Lung (tissue), 12 donors: ENCODE measurements around the gene ADORA1. TPM values are rescaled to one million over a fixed set of nuclear protein-coding genes. Genes with fewer than 3 reads are reported as not detected.

Source experiments
- ATAC-seq: fragments of 200-7000 bp; cut with Tn5 transposase; one replicate; pipeline ENCODE4 v1.9.1; 2020; ENCODE audit warnings: moderate number of reproducible peaks; ENCODE audit not compliant: insufficient read depth, low FRiP score
- DNase-seq, 3 donors: peaks; one replicate each; pipeline ENCODE4 v3.0.0-alpha.2; 2013 to 2017
- H3K27ac ChIP-seq, 2 donors: one replicate each; pipeline ENCODE4 v1.5.1; 2013; ENCODE audit warnings: mild to moderate bottlenecking in 2 of 2, moderate library complexity in 2 of 2, control low read depth in 1 of 2, inconsistent platforms in 1 of 2, low read depth in 1 of 2, low read length in 1 of 2
- H3K27me3 ChIP-seq, 3 donors: one replicate each; pipeline ENCODE4 v1.5.1; 2013; ENCODE audit warnings: low read length in 2 of 3; ENCODE audit not compliant: control insufficient read depth in 3 of 3, insufficient read depth in 3 of 3
- H3K36me3 ChIP-seq, 4 donors: one replicate each; pipeline ENCODE4 v1.5.1; 2013; ENCODE audit warnings: low read length in 4 of 4, mild to moderate bottlenecking in 1 of 4, moderate library complexity in 1 of 4; ENCODE audit not compliant: control insufficient read depth in 4 of 4, insufficient read depth in 4 of 4
- H3K4me1 ChIP-seq, 5 donors: one replicate each; pipeline ENCODE4 v1.5.1; 2013; ENCODE audit warnings: low read length in 5 of 5, mild to moderate bottlenecking in 2 of 5, moderate library complexity in 1 of 5; ENCODE audit not compliant: control insufficient read depth in 5 of 5, insufficient read depth in 5 of 5
- H3K4me3 ChIP-seq: one replicate; pipeline ENCODE4 v1.5.1; 2013; ENCODE audit warnings: mild to moderate bottlenecking, control low read depth, moderate library complexity
- H3K9ac ChIP-seq, 2 donors: one replicate each; pipeline ENCODE4 v1.5.1; 2013; ENCODE audit warnings: low read length in 2 of 2, control low read depth in 1 of 2; ENCODE audit not compliant: insufficient read depth in 1 of 2
- H3K9me3 ChIP-seq, 4 donors: one replicate each; pipeline ENCODE4 v1.5.1; 2013; ENCODE audit warnings: low read length in 3 of 4, mild to moderate bottlenecking in 1 of 4, moderate library complexity in 1 of 4; ENCODE audit not compliant: control insufficient read depth in 4 of 4, insufficient read depth in 3 of 4
- WGBS, 2 donors: extraction: QIAGEN DNeasy Blood & Tissue Kit; methylation state at CpG; one replicate each; pipeline ENCODE4 v1.1.7; 2013; 5-methylcytosine and 5-hydroxymethylcytosine counted together
- polyA plus RNA-seq, 2 donors: library from polyadenylated mRNA; stranded (reverse); fragments of 200-250 nt; gene quantifications; one replicate each; pipeline ENCODE4 v1.2.1, GENCODE V29; 2013
- total RNA-seq, 2 donors: library from RNA; depleted of rRNA in 1 of 2; stranded (reverse); fragments of >200 nt in 1 of 2; gene quantifications; one replicate each; pipeline ENCODE4 v1.2.1, GENCODE V29; 2014 to 2021
- TF ChIP-seq, protein P1 (sequence below): IDR thresholded peaks from 2 replicates; pipeline ENCODE4 v1.5.1; 2012; ENCODE audit warnings: mild to moderate bottlenecking; ENCODE audit errors: control extremely low read depth, extremely low read depth
- donor health status: control.
- donor health status: control.
- donor health status: Bipolar disorder and iron deficiency.
- donor health status: healthy.
- donor health status: DM: yes; HTN: yes; CAD: no.

Gene ADORA1
- total and polyA plus RNA-seq, 4 donors = 0.57 to 2.3 (median 0.79) TPM

DNA sequence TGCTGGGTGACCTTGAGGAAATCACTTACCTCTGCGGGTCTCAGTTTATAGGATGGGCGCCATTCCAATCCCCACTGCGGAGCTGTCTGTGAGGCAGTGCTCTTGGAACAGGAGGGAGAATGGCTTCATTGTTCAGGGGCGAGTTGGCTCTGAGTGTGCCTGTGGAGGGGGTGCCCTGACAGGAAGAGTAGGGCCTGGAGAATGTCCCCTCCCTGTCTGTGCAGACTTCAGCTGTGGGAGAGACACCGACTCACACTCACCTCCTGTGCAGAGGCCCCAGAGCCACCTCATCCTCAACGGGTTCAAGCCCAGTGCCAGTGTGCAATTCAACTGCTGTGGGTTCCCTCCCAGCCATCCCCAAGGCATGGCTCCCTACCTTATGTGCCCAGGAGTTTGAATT is 17.1 kb downstream of the ADORA1 start:
- WGBS, 2 donors = 68 to 78% methylated on average over 6 of the region's 6 CpGs
- DNase-seq = peak in 1 of 3 donors; percentile 49
- H3K9me3 ChIP-seq = peaks cover 0 to 2% (median 0%) of the 10 kb centered on the region in 4 donors

DNA sequence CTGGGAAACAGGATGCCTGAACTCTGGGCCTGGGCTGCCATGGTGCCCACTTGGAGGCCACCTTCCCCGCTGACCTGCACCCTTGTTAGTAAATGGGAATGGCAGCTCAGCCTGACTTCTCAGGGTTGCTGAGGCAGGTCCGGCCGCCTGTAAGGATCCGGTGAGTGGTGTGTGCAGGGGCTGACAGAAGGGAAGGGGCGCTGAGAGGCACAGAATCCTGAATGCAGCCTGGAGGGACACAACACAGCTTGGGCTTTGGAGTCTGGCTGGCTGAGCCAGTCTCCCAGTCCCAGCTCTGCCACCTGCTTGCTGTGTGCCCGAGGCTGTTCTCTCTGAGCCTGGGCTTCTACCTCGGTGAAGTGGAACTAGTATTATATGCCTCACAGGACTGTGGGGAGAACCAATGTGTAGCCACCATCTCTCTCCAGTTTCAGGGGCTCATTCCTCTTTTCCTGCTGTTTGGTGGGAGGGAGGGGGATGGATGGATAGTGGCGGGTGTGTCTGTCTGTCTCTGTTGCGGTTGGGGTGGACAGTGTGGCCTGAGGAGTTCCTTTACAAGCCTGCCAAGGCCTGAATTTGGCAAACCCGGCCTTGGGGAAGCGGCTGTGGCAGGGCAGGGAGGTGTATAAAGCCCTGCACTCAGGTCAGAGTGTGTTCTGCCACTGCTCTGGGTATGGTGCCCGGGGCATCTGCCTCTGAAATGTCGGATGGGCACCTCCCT is 18.0 kb downstream of the ADORA1 start:
- Histone ChIP-seq H3K4me3 (no peak overlapping the region), H3K27me3 (no peaks in the 10 kb centered on the region), H3K9ac (no peak overlapping the region), H3K9me3 (peaks cover 0 to 2% (median 0%) of the 10 kb centered on the region in 4 donors), H3K36me3 (no peaks in the 10 kb centered on the region), H3K27ac (no peak overlapping the region), H3K4me1 (peaks cover 0 to 20% (median 1%) of the 10 kb centered on the region in 5 donors)
- WGBS, 2 donors = 84 to 93% methylated on average over 13 of the region's 13 CpGs
- DNase-seq (no peak), ATAC-seq (no peak)
- TF ChIP-seq, protein P1, sequence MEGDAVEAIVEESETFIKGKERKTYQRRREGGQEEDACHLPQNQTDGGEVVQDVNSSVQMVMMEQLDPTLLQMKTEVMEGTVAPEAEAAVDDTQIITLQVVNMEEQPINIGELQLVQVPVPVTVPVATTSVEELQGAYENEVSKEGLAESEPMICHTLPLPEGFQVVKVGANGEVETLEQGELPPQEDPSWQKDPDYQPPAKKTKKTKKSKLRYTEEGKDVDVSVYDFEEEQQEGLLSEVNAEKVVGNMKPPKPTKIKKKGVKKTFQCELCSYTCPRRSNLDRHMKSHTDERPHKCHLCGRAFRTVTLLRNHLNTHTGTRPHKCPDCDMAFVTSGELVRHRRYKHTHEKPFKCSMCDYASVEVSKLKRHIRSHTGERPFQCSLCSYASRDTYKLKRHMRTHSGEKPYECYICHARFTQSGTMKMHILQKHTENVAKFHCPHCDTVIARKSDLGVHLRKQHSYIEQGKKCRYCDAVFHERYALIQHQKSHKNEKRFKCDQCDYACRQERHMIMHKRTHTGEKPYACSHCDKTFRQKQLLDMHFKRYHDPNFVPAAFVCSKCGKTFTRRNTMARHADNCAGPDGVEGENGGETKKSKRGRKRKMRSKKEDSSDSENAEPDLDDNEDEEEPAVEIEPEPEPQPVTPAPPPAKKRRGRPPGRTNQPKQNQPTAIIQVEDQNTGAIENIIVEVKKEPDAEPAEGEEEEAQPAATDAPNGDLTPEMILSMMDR = no peak

More for the DNA sequence above, 17.1 kb downstream of the ADORA1 start:
- no peaks in the 10 kb centered on the region for H3K36me3 ChIP-seq
- peak overlapping the region in 1 of 2 donors; percentile 49 for H3K9ac ChIP-seq
- H3K27ac ChIP-seq = no peak overlapping the region
- no peak for ATAC-seq
- peaks cover 0 to 20% (median 3%) of the 10 kb centered on the region in 5 donors for H3K4me1 ChIP-seq
- H3K4me3 ChIP-seq = no peak overlapping the region
- TF ChIP-seq, protein P1 = no peak
- no peaks in the 10 kb centered on the region for H3K27me3 ChIP-seq

DNA sequence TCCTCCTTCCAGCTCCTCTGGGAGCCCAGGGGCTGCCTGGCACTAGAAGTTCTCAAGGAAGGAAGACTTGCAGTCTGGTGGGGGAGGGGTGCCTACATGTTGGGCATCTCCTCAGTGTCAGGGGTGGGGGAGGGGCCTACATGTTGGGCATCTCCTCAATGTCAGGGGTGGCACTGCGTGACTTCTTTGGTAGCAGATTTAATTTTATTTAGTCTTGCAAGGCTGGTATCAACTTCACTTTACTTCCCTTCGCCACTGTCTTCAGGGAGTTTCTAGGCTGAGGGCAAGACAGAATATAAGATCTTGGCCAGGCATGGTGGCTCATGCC is 18.5 kb downstream of the ADORA1 start:
- 93 to 98% methylated on average over 2 of the region's 2 CpGs for WGBS, 2 donors
- no peak for DNase-seq
- Histone ChIP-seq H3K9me3 (peaks cover 0 to 2% (median 0%) of the 10 kb centered on the region in 4 donors), H3K27me3 (no peaks in the 10 kb centered on the region), H3K27ac (no peak overlapping the region), H3K4me1 (peaks cover 0 to 20% (median 0%) of the 10 kb centered on the region in 5 donors), H3K9ac (no peak overlapping the region), H3K4me3 (no peak overlapping the region), H3K36me3 (no peaks in the 10 kb centered on the region)
- TF ChIP-seq, protein P1 = no peak
- no peak for ATAC-seq

DNA sequence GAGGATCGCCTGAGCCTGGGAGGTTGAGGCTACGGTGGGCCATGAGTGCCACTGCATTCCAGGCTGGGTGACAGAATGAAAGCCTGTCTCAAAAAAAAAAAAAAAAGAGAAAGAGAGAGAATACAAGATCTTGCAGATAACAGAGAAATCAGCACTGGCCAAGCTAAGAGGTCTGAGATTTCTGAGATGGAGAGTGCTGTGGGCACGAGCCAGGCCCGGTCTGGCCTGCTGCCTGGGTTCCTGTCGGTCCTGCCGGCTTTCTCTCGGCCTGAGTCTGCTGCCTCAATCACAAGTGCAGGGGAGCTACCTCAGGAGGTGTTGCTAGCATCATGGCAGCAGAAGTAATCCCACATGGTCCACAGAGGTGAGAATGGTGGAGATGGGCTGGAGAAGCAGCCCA is 19.0 kb downstream of the ADORA1 start:
- peaks cover 0 to 2% (median 0%) of the 10 kb centered on the region in 4 donors for H3K9me3 ChIP-seq
- no peak overlapping the region for H3K9ac ChIP-seq
- H3K4me1 ChIP-seq = peaks cover 0 to 23% (median 0%) of the 10 kb centered on the region in 5 donors
- H3K27me3 ChIP-seq = no peaks in the 10 kb centered on the region
- 91 to 99% methylated on average over 7 of the region's 7 CpGs for WGBS, 2 donors
- no peaks in the 10 kb centered on the region for H3K36me3 ChIP-seq
- H3K27ac ChIP-seq = no peak overlapping the region
- TF ChIP-seq, protein P1 = no peak
- ATAC-seq = no peak
- no peak for DNase-seq
- H3K4me3 ChIP-seq = no peak overlapping the region
